K562 (cell line): ENCODE data around the gene CBX8. TPM values are rescaled to one million over a fixed set of nuclear protein-coding genes. Genes with fewer than 3 reads are reported as not detected.

Source experiments
- ATAC-seq: fragments of 200-7000 bp; cut with Tn5 transposase; 3 replicates; pipeline ENCODE4 v1.9.1; 2020; ENCODE audit warnings: moderate library complexity
- BruUV-seq: library from RNA; stranded (reverse); fragments of 400-500 nt; replicated peaks from 2 replicates; lab custom pipeline; 2021; lab: Mats Ljungman, UMichigan
- CTCF ChIA-PET: fragments of 300-600 bp; formaldehyde crosslinking; extraction: SDS; loops from one replicate; lab custom pipeline; 2021; ENCODE audit warnings: low intra/inter-chr PET ratio; lab: Yijun Ruan, JAX
- POLR2A ChIA-PET: fragments of 300-600, 350-650 bp; sonication (Branson Sonifier 250); formaldehyde crosslinking; extraction: SDS; loops from one replicate; lab custom pipeline; 2021; ENCODE audit warnings: antibody characterized with exemption, inconsistent platforms; lab: Yijun Ruan, JAX
- DNase-seq, 4 experiments: peaks; one replicate each; pipeline versions ENCODE4 v3.0.0 to v3.0.0-alpha.2; 2011 to 2018; ENCODE audit warnings: low spot score in 3 of 4, mixed read lengths in 3 of 4; ENCODE audit errors: extremely low read depth in 1 of 4
- FAIRE-seq: peaks from 2 replicates; lab custom pipeline; 2011; peaks lifted over from hg19 to GRCh38; lab: Jason Lieb, UNC
- H2AFZ ChIP-seq: 2 replicates; pipeline ENCODE4 v1.6.0; 2011; ENCODE audit warnings: low read depth, low read length, control low read depth, inconsistent platforms
- H3K27ac ChIP-seq: fragments of 200-600 bp; 3 replicates; pipeline ENCODE4 v1.8.0; 2011; ENCODE audit warnings: low read depth, mild to moderate bottlenecking, control low read depth, inconsistent platforms, low read length, moderate library complexity, mixed read lengths; ENCODE audit errors: extremely low read depth
- H3K27me3 ChIP-seq, 2 experiments: fragments of 300-600 bp in 1 of 2; 2 replicates in 1 of 2; 3 replicates in 1 of 2; pipeline versions ENCODE4 v1.6.0 to v1.8.0; 2011; ENCODE audit warnings: inconsistent platforms in 2 of 2, low read length in 2 of 2, mild to moderate bottlenecking in 1 of 2, mixed read lengths in 1 of 2, moderate library complexity in 1 of 2; ENCODE audit not compliant: control insufficient read depth in 2 of 2, insufficient read depth in 2 of 2
- H3K36me3 ChIP-seq: fragments of 300-600 bp; 3 replicates; pipeline ENCODE4 v1.8.0; 2011; ENCODE audit warnings: mild to moderate bottlenecking, low read length, inconsistent platforms; ENCODE audit not compliant: control insufficient read depth, insufficient read depth
- H3K4me1 ChIP-seq, 2 experiments: fragments of 200-600 bp in 1 of 2; replicated peaks in 1 of 2; 2 replicates in 1 of 2; 3 replicates in 1 of 2; pipeline versions ENCODE4 v1.5.1 to v1.8.0; 2011; ENCODE audit warnings: inconsistent platforms in 2 of 2, low read length in 2 of 2, mild to moderate bottlenecking in 1 of 2, mixed read lengths in 1 of 2, moderate library complexity in 1 of 2; ENCODE audit not compliant: control insufficient read depth in 2 of 2, insufficient read depth in 2 of 2
- H3K4me2 ChIP-seq: 2 replicates; pipeline ENCODE4 v1.6.1; 2011; ENCODE audit warnings: low read length, control low read depth, inconsistent platforms, mixed read lengths; ENCODE audit not compliant: insufficient read depth
- H3K4me3 ChIP-seq: fragments of 200-600 bp; sonication (generic), shearing (Covaris generic); 2 replicates; pipeline ENCODE4 v1.5.1; 2016; ENCODE audit warnings: control low read depth, inconsistent platforms
- H3K79me2 ChIP-seq: fragments of 200-600 bp; 3 replicates; pipeline ENCODE4 v1.8.0; 2011; ENCODE audit warnings: low read length, inconsistent platforms; ENCODE audit not compliant: control insufficient read depth, insufficient read depth
- H3K9ac ChIP-seq, 2 experiments: 2 replicates each; pipeline versions ENCODE4 v1.6.0 to v1.6.1; 2011; ENCODE audit warnings: low read depth in 2 of 2, low read length in 2 of 2, control low read depth in 1 of 2, inconsistent platforms in 1 of 2, mild to moderate bottlenecking in 1 of 2, mixed read lengths in 1 of 2; ENCODE audit not compliant: insufficient read depth in 1 of 2
- H3K9me1 ChIP-seq: one replicate; pipeline ENCODE4 v1.6.0; 2011; ENCODE audit warnings: inconsistent platforms, mild to moderate bottlenecking, low read length, moderate library complexity; ENCODE audit not compliant: control insufficient read depth, insufficient read depth
- H3K9me3 ChIP-seq: replicated peaks from 2 replicates; pipeline ENCODE4 v1.5.1; 2011; ENCODE audit warnings: low read depth, low read length, inconsistent platforms; ENCODE audit not compliant: control insufficient read depth, insufficient read depth
- H4K20me1 ChIP-seq: replicated peaks from 2 replicates; pipeline ENCODE4 v1.6.1; 2011; ENCODE audit warnings: low read length, inconsistent platforms, mixed read lengths; ENCODE audit not compliant: control insufficient read depth, insufficient read depth
- ARID2 ChIP-seq: fragments of 450-650 bp; IDR thresholded peaks from 2 replicates; pipeline ENCODE4 v1.6.1; 2017; ENCODE audit warnings: antibody characterized with exemption, mild to moderate bottlenecking
- CCNT2 ChIP-seq: IDR thresholded peaks from 2 replicates; pipeline ENCODE4 v1.6.1; 2011; ENCODE audit warnings: borderline replicate concordance, low read depth, mild to moderate bottlenecking, moderate library complexity, mixed read lengths, low read length; ENCODE audit not compliant: insufficient read length; ENCODE audit errors: extremely low read depth
- CREM ChIP-seq: IDR thresholded peaks from 2 replicates; pipeline ENCODE4 v1.6.1; 2014; ENCODE audit warnings: antibody characterized with exemption, low read depth
- EP300 ChIP-seq: IDR thresholded peaks from 2 replicates; pipeline ENCODE4 v1.6.1; 2012; ENCODE audit warnings: low read length, improper control_type of control experiment
- GTF2E2 ChIP-seq: fragments of 200-800 bp; sonication (Bioruptor generic); IDR thresholded peaks from 2 replicates; pipeline ENCODE4 v1.6.1; 2016; ENCODE audit warnings: missing genetic modification characterization, missing compliant biosample characterization
- HMG20A ChIP-seq: fragments of 450-650 bp; formaldehyde crosslinking; conservative IDR thresholded peaks from 2 replicates; pipeline ENCODE4 v1.4.0; 2020; ENCODE audit warnings: mild to moderate bottlenecking, mixed read lengths
- ILF3 ChIP-seq: fragments of 450-650 bp; IDR thresholded peaks from 2 replicates; pipeline ENCODE4 v1.6.1; 2018; ENCODE audit warnings: antibody characterized with exemption, mild to moderate bottlenecking, moderate library complexity, borderline replicate concordance
- MCM2 ChIP-seq: fragments of 450-650 bp; IDR thresholded peaks from 2 replicates; pipeline ENCODE4 v1.6.1; 2017; ENCODE audit warnings: low read depth, mild to moderate bottlenecking
- NR2C1 ChIP-seq, 2 experiments: fragments of 450-650 bp; IDR thresholded peaks; 2 replicates each; pipeline ENCODE4 v1.6.1; 2017; ENCODE audit warnings: mild to moderate bottlenecking in 2 of 2, antibody characterized with exemption in 1 of 2, inconsistent platforms in 1 of 2, missing compliant biosample characterization in 1 of 2, missing genetic modification characterization in 1 of 2
- PHF8 ChIP-seq: fragments of 200-600 bp; sonication (generic); IDR thresholded peaks from 2 replicates; pipeline ENCODE4 v1.6.1; 2012; ENCODE audit warnings: mixed run types, mild to moderate bottlenecking, inconsistent platforms, low read length, moderate library complexity, borderline replicate concordance
- PREB ChIP-seq: sonication (generic); formaldehyde crosslinking; IDR thresholded peaks from 2 replicates; pipeline ENCODE4 v1.8.1; 2023; ENCODE audit warnings: mild to moderate bottlenecking, missing genetic modification reagents
- STAT5B ChIP-seq: fragments of 250-450 bp; sonication (Bioruptor Pico); IDR thresholded peaks from 2 replicates; pipeline ENCODE4 v1.8.0; 2021; ENCODE audit warnings: mild to moderate bottlenecking, inconsistent platforms
- ZNF384 ChIP-seq: IDR thresholded peaks from 2 replicates; pipeline ENCODE4 v1.6.1; 2012; ENCODE audit warnings: low read depth, low read length, improper control_type of control experiment
- ZNF431 ChIP-seq: sonication (generic); formaldehyde crosslinking; IDR thresholded peaks from 2 replicates; pipeline ENCODE4 v1.8.0; 2022; ENCODE audit warnings: mild to moderate bottlenecking, missing genetic modification reagents
- ZNF699 ChIP-seq: fragments of 250-450 bp; sonication (Bioruptor Pico); IDR thresholded peaks from 2 replicates; pipeline ENCODE4 v1.8.0; 2021; ENCODE audit warnings: mild to moderate bottlenecking, moderate library complexity; ENCODE audit not compliant: insufficient replicate concordance
- ZNF764 ChIP-seq: fragments of 250-450 bp; sonication (Bioruptor Pico); IDR thresholded peaks from 2 replicates; pipeline ENCODE4 v1.4.0; 2020; ENCODE audit warnings: low read depth, mild to moderate bottlenecking, moderate library complexity
- WGBS: fragments of 100-300 bp; shearing (Covaris generic); methylation state at CpG from one replicate; pipeline ENCODE4 v1.1.6; 2016; ENCODE audit warnings: low coverage, mixed read lengths; ENCODE audit not compliant: insufficient coverage; ENCODE audit errors: missing lambda C conversion rate; 5-methylcytosine and 5-hydroxymethylcytosine counted together
- in situ Hi-C: fragments of 300-500 bp; cut with MboI; formaldehyde crosslinking; loops from 4 replicates; pipeline ENCODE4 v1.15.0; 2018; ENCODE audit warnings: inconsistent platforms, mixed read lengths
- intact Hi-C: fragments of 100-400 bp; cut with micrococcal nuclease; formaldehyde crosslinking; loops from 2 replicates; pipeline ENCODE4 v1.14.2; 2022
- polyA plus RNA-seq, 8 experiments: library from polyadenylated mRNA; depleted of rRNA in 4 of 8; stranded (reverse) in 5 of 8; unstranded in 3 of 8; fragments of >200 nt; fragmentation: Nextera tagmentation in 2 of 8; fragmentation: Illumina TruSeq in 1 of 8; extraction: Ambion mirVana in 2 of 8; extraction: Trizol in 1 of 8; gene quantifications; 2 replicates each; pipeline versions ENCODE4 v1.2.1 to v1.2.3, GENCODE V29; 2011 to 2014; ENCODE audit warnings: inconsistent platforms in 1 of 8, missing spikeins in 1 of 8
- total RNA-seq, 7 experiments: library from RNA; depleted of rRNA in 6 of 7; stranded (reverse); fragments of >200 nt in 6 of 7; fragmentation: Illumina TruSeq in 2 of 7; extraction: Trizol in 2 of 7; gene quantifications; 2 replicates each; pipeline versions ENCODE4 v1.2.1 to v1.2.3, GENCODE V29; 2011 to 2021; ENCODE audit warnings: low replicate concordance in 1 of 7
- TF ChIP-seq, protein P1 (sequence below): fragments of 450-650 bp; conservative IDR thresholded peaks from 2 replicates; pipeline ENCODE4 v1.6.1; 2016; ENCODE audit warnings: missing genetic modification characterization, low read depth, mild to moderate bottlenecking, control low read depth, missing compliant biosample characterization
- TF ChIP-seq, protein P2 (sequence below): fragments of 450-650 bp; IDR thresholded peaks from 2 replicates; pipeline ENCODE4 v1.6.1; 2014; ENCODE audit warnings: low read depth, mild to moderate bottlenecking, moderate library complexity, borderline replicate concordance

CBX8 gene
- total and polyA plus RNA-seq, 9 of the 15 experiments (the other 6 are each of a cell fraction or from before 2014, with no cell fraction given) = 0.08 to 11.9 (median 2.6) TPM

DNA sequence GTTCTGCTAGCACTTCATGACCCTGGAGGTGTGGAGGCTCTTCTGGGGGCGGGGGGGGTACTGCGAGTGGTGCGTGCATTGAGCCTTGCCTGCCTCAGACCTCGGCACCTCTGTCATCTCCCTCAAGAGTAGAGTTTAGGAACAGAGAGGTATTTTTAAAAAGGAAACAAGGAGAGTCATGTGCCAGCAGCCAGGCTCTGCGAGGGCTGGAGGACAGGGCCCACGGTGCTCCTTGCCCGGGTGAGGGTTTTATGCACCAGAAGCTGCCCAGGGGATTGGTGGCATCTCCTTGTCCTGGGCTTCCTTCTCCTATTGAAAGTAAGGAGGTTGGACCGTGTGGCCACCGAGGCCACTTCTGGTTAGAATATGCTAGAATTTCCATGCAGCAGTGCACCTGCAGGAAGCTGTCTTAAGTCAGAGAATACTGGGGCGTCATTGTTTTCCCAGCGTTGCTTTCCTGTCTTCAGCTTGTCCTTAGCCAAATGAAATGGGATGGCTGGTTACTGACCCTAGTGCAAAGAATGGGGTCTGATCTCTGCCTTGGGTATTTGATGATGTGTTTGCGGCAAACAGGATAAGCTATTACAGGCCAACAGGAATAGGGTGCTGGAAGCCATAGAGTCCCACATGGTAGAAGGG is 15.7 kb downstream of the CBX8 start:
- POLR2A ChIA-PET = interaction anchor here (0.6 to 1.0 kb wide), 2 partner anchors 20 to 58 kb away, joined by 3 read pairs; no protein-coding TSS in a partner anchor
- peaks cover 23 to 50% of the 10 kb centered on the region in 2 experiments for H3K4me1 ChIP-seq
- intact Hi-C loops = no loop called here
- no peaks in the 10 kb centered on the region for H3K27me3 ChIP-seq
- WGBS = 90% methylated on average over 12 of the region's 12 CpGs
- CTCF ChIA-PET = no interaction called here
- no peaks in the 10 kb centered on the region for H4K20me1 ChIP-seq
- BruUV-seq = no TSS peak
- no peak overlapping the region for H3K4me2 ChIP-seq
- no peaks in the 10 kb centered on the region for H3K9me3 ChIP-seq
- no peak overlapping the region for H3K27ac ChIP-seq
- H2AFZ ChIP-seq = no peak overlapping the region
- no peak for FAIRE-seq
- H3K79me2 ChIP-seq = peaks cover 19% of the 10 kb centered on the region
- no peak for ATAC-seq
- H3K9ac ChIP-seq = no peak overlapping the region; a peak in 1 of 4 replicates
- no peak overlapping the region for H3K4me3 ChIP-seq
- no peak for DNase-seq
- H3K9me1 ChIP-seq = no peaks in the 10 kb centered on the region
- H3K36me3 ChIP-seq = peaks cover 58% of the 10 kb centered on the region
- in situ Hi-C loops = no loop called here
- TF ChIP-seq MCM2 (no peak), CREM (no peak), HMG20A (CRISPR knock-in tag) (no peak), STAT5B (CRISPR knock-in tag) (no peak), ZNF699 (CRISPR knock-in tag) (no peak), NR2C1 (IDR thresholded peaks at IDR 0.05) (no peak), NR2C1 (tag; IDR thresholded peaks at IDR 0.05) (no peak), GTF2E2 (tag) (no peak), ILF3 (no peak), ZNF431 (CRISPR knock-in tag) (no peak), ZNF764 (CRISPR knock-in tag) (no peak), EP300 (no peak), PREB (CRISPR knock-in tag) (no peak), ARID2 (no peak), CCNT2 (no peak), PHF8 (no peak), ZNF384 (no peak)
- TF ChIP-seq, protein P1, sequence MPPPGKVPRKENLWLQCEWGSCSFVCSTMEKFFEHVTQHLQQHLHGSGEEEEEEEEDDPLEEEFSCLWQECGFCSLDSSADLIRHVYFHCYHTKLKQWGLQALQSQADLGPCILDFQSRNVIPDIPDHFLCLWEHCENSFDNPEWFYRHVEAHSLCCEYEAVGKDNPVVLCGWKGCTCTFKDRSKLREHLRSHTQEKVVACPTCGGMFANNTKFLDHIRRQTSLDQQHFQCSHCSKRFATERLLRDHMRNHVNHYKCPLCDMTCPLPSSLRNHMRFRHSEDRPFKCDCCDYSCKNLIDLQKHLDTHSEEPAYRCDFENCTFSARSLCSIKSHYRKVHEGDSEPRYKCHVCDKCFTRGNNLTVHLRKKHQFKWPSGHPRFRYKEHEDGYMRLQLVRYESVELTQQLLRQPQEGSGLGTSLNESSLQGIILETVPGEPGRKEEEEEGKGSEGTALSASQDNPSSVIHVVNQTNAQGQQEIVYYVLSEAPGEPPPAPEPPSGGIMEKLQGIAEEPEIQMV = no peak
- TF ChIP-seq, protein P2, sequence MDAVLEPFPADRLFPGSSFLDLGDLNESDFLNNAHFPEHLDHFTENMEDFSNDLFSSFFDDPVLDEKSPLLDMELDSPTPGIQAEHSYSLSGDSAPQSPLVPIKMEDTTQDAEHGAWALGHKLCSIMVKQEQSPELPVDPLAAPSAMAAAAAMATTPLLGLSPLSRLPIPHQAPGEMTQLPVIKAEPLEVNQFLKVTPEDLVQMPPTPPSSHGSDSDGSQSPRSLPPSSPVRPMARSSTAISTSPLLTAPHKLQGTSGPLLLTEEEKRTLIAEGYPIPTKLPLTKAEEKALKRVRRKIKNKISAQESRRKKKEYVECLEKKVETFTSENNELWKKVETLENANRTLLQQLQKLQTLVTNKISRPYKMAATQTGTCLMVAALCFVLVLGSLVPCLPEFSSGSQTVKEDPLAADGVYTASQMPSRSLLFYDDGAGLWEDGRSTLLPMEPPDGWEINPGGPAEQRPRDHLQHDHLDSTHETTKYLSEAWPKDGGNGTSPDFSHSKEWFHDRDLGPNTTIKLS = no peak
